HUES64 (cell line): ENCODE results near the gene SORL1.
A peak's percentile ranks its signal among the peaks of the same experiment; 100 is the strongest.

ENCODE experiments used
- H3K27ac ChIP-seq: 2 replicates; pipeline ENCODE4 v1.7.0; 2013; ENCODE audit warnings: low read depth, low read length, inconsistent platforms
- H3K27me3 ChIP-seq: 2 replicates; pipeline ENCODE4 v1.6.1; 2013; ENCODE audit warnings: mild to moderate bottlenecking, low read length; ENCODE audit not compliant: insufficient read depth
- H3K36me3 ChIP-seq: 2 replicates; pipeline ENCODE4 v1.6.1; 2013; ENCODE audit warnings: mild to moderate bottlenecking, low read length; ENCODE audit not compliant: insufficient read depth
- H3K4me1 ChIP-seq: 2 replicates; pipeline ENCODE4 v1.6.1; 2013; ENCODE audit warnings: mild to moderate bottlenecking, low read length, moderate library complexity; ENCODE audit not compliant: insufficient read depth
- H3K4me3 ChIP-seq: 2 replicates; pipeline ENCODE4 v1.5.1; 2013; ENCODE audit warnings: mild to moderate bottlenecking, low read length, moderate library complexity
- H3K9ac ChIP-seq: 2 replicates; pipeline ENCODE4 v1.6.1; 2013; ENCODE audit warnings: mild to moderate bottlenecking, low read depth, low read length
- H3K9me3 ChIP-seq: 2 replicates; pipeline ENCODE4 v1.6.1; 2013; ENCODE audit warnings: low read depth, low read length; ENCODE audit not compliant: insufficient read depth
- WGBS: fragments of 150-250, 120-280 bp; methylation state at CpG from one replicate; pipeline ENCODE4 v1.1.7; 2013; ENCODE audit warnings: missing lambda C conversion rate; 5-methylcytosine and 5-hydroxymethylcytosine counted together

Gene SORL1

GRCh38 chr11:121615501-121615900, 163.4 kb downstream of the SORL1 start:
- no peaks in the 10 kb centered on the region for H3K27me3 ChIP-seq

GRCh38 chr11:121618516-121618915, 166.4 kb downstream of the SORL1 start:
- Histone ChIP-seq H3K4me3 (no peak overlapping the region), H3K4me1 (peaks cover 18% of the 10 kb centered on the region), H3K9ac (no peak overlapping the region), H3K27me3 (no peaks in the 10 kb centered on the region), H3K9me3 (no peaks in the 10 kb centered on the region), H3K36me3 (peaks cover 98% of the 10 kb centered on the region), H3K27ac (no peak overlapping the region)
- 95% methylated on average over 6 of the region's 8 CpGs for WGBS

More at GRCh38 chr11:121615501-121615900, 163.4 kb downstream of the SORL1 start:
- Histone ChIP-seq H3K36me3 (peaks cover 98% of the 10 kb centered on the region), H3K4me1 (peaks cover 7% of the 10 kb centered on the region; the same call in 1 of the 2 replicates), H3K4me3 (no peak overlapping the region), H3K9ac (no peak overlapping the region), H3K9me3 (no peaks in the 10 kb centered on the region), H3K27ac (peak overlapping the region; percentile 18; the same call in 1 of the 2 replicates)
- 95% methylated on average over 3 of the region's 3 CpGs for WGBS

- H3K9ac ChIP-seq, result no peak overlapping the region
- no peak overlapping the region for H3K27ac ChIP-seq
- WGBS, result 92% methylated on average over 4 of the region's 7 CpGs
- H3K36me3 ChIP-seq, result peaks cover 93% of the 10 kb centered on the region
- H3K4me1 ChIP-seq, result peaks cover 11% of the 10 kb centered on the region
- H3K4me3 ChIP-seq, result no peak overlapping the region
- no peaks in the 10 kb centered on the region for H3K9me3 ChIP-seq
- H3K27me3 ChIP-seq, result no peaks in the 10 kb centered on the region
Measured at GRCh38 chr11:121625777-121626506, 173.8 kb downstream of the SORL1 start.

- no peak overlapping the region for H3K9ac ChIP-seq
- 92% methylated on average over 4 of the region's 4 CpGs for WGBS
- no peak overlapping the region for H3K27ac ChIP-seq
- H3K36me3 ChIP-seq, result peaks cover 87% of the 10 kb centered on the region
- H3K9me3 ChIP-seq, result no peaks in the 10 kb centered on the region
- H3K4me1 ChIP-seq, result peaks cover 11% of the 10 kb centered on the region
- no peaks in the 10 kb centered on the region for H3K27me3 ChIP-seq
- no peak overlapping the region for H3K4me3 ChIP-seq
Measured at GRCh38 chr11:121626507-121626875, 174.4 kb downstream of the SORL1 start.

- no peaks in the 10 kb centered on the region for H3K27me3 ChIP-seq
- WGBS, result 80% methylated on average over 2 of the region's 2 CpGs
- H3K9me3 ChIP-seq, result no peaks in the 10 kb centered on the region
- H3K4me3 ChIP-seq, result no peak overlapping the region
- peaks cover 82% of the 10 kb centered on the region for H3K36me3 ChIP-seq
- no peak overlapping the region for H3K9ac ChIP-seq
- H3K27ac ChIP-seq, result no peak overlapping the region
- H3K4me1 ChIP-seq, result peaks cover 11% of the 10 kb centered on the region
Measured at GRCh38 chr11:121626980-121627379, 174.9 kb downstream of the SORL1 start.

GRCh38 chr11:121630041-121630440, 177.9 kb downstream of the SORL1 start:
- H3K9me3 ChIP-seq, result no peaks in the 10 kb centered on the region
- H3K4me1 ChIP-seq, result no peaks in the 10 kb centered on the region
- no peak overlapping the region for H3K27ac ChIP-seq
- peaks cover 57% of the 10 kb centered on the region for H3K36me3 ChIP-seq
- H3K9ac ChIP-seq, result no peak overlapping the region
- H3K4me3 ChIP-seq, result no peak overlapping the region
- WGBS, result 89% methylated on average over 1 of the region's 1 CpG
- no peaks in the 10 kb centered on the region for H3K27me3 ChIP-seq

- no peaks in the 10 kb centered on the region for H3K9me3 ChIP-seq
- H3K36me3 ChIP-seq, result peaks cover 44% of the 10 kb centered on the region
- no peak overlapping the region for H3K4me3 ChIP-seq
- no peak overlapping the region for H3K9ac ChIP-seq
- H3K4me1 ChIP-seq, result peaks cover 8% of the 10 kb centered on the region
- H3K27ac ChIP-seq, result no peak overlapping the region
- WGBS, result 97% methylated on average over 2 of the region's 2 CpGs
- no peaks in the 10 kb centered on the region for H3K27me3 ChIP-seq
Measured at GRCh38 chr11:121631456-121631855, 179.3 kb downstream of the SORL1 start.

- no peak overlapping the region for H3K9ac ChIP-seq
- H3K27ac ChIP-seq, result no peak overlapping the region
Measured at GRCh38 chr11:121634273-121634672, 182.2 kb downstream of the SORL1 start.

GRCh38 chr11:121634889-121635288, 182.8 kb downstream of the SORL1 start:
- 94% methylated on average over 7 of the region's 7 CpGs for WGBS
- no peak overlapping the region for H3K4me3 ChIP-seq

More at GRCh38 chr11:121634273-121634672, 182.2 kb downstream of the SORL1 start:
- Histone ChIP-seq H3K27me3 (no peaks in the 10 kb centered on the region), H3K9me3 (no peaks in the 10 kb centered on the region), H3K36me3 (peaks cover 19% of the 10 kb centered on the region; the same call in 1 of the 2 replicates), H3K4me1 (peaks cover 16% of the 10 kb centered on the region), H3K4me3 (no peak overlapping the region)
- 95% methylated on average over 5 of the region's 5 CpGs for WGBS

GRCh38 chr11:121636081-121636799, 184.1 kb downstream of the SORL1 start:
- Histone ChIP-seq H3K27me3 (no peaks in the 10 kb centered on the region), H3K9me3 (no peaks in the 10 kb centered on the region), H3K4me1 (peaks cover 16% of the 10 kb centered on the region), H3K36me3 (peaks cover 4% of the 10 kb centered on the region; the same call in 1 of the 2 replicates), H3K9ac (no peak overlapping the region), H3K27ac (no peak overlapping the region), H3K4me3 (no peak overlapping the region)
- 85% methylated on average over 1 of the region's 2 CpGs for WGBS

More at GRCh38 chr11:121634889-121635288, 182.8 kb downstream of the SORL1 start:
- Histone ChIP-seq H3K27ac (no peak overlapping the region), H3K4me1 (peaks cover 16% of the 10 kb centered on the region), H3K36me3 (peaks cover 14% of the 10 kb centered on the region; the same call in 1 of the 2 replicates), H3K27me3 (no peaks in the 10 kb centered on the region), H3K9me3 (no peaks in the 10 kb centered on the region), H3K9ac (no peak overlapping the region)

- no peaks in the 10 kb centered on the region for H3K27me3 ChIP-seq
- no peak overlapping the region for H3K27ac ChIP-seq
- no peak overlapping the region for H3K9ac ChIP-seq
- WGBS, result 87% methylated on average over 4 of the region's 5 CpGs
- H3K9me3 ChIP-seq, result no peaks in the 10 kb centered on the region
- peaks cover 4% of the 10 kb centered on the region; the same call in 1 of the 2 replicates for H3K36me3 ChIP-seq
- H3K4me3 ChIP-seq, result no peak overlapping the region
- peaks cover 16% of the 10 kb centered on the region for H3K4me1 ChIP-seq
Measured at GRCh38 chr11:121636800-121637176, 184.7 kb downstream of the SORL1 start.
